Uterus (tissue), 4 donors: Measurements from ENCODE around the gene USP7. TPM values are rescaled to one million over a fixed set of nuclear protein-coding genes. Genes with fewer than 3 reads are reported as not detected.

ENCODE experiments used
- DNase-seq, 2 donors: peaks; one replicate each; pipeline ENCODE4 v3.0.0-alpha.2; 2019 to 2020
- H3K27ac ChIP-seq, 2 donors: fragments of 200-600 bp; sonication (generic); 1 replicate in 1 of 2; 2 replicates in 1 of 2; pipeline ENCODE4 v1.5.1; 2016 to 2018
- H3K27me3 ChIP-seq, 2 donors: fragments of 200-600 bp; sonication (generic); one replicate each; pipeline ENCODE4 v1.5.1; 2018 to 2019; ENCODE audit warnings: control low read depth in 1 of 2
- H3K36me3 ChIP-seq, 2 donors: fragments of 200-600 bp; sonication (generic); one replicate each; pipeline ENCODE4 v1.5.1; 2019; ENCODE audit warnings: control low read depth in 1 of 2
- H3K4me1 ChIP-seq, 2 donors: fragments of 200-600 bp; sonication (generic); one replicate each; pipeline ENCODE4 v1.5.1; 2018 to 2019; ENCODE audit warnings: control low read depth in 1 of 2
- H3K4me3 ChIP-seq, 2 donors: fragments of 200-600 bp; sonication (generic); 1 replicate in 1 of 2; 2 replicates in 1 of 2; pipeline ENCODE4 v1.5.1; 2018 to 2019; ENCODE audit warnings: mild to moderate bottlenecking in 1 of 2
- H3K9me3 ChIP-seq, 2 donors: fragments of 200-600 bp; sonication (generic); one replicate each; pipeline ENCODE4 v1.5.1; 2019; ENCODE audit warnings: control low read depth in 1 of 2
- POLR2A ChIP-seq, 2 donors: fragments of 450-650 bp; IDR thresholded peaks; one replicate each; pipeline ENCODE4 v1.6.1; 2016; ENCODE audit warnings: antibody characterized with exemption in 2 of 2, mild to moderate bottlenecking in 1 of 2, moderate library complexity in 1 of 2
- intact Hi-C: fragments of 100-400 bp; cut with DNase I; formaldehyde crosslinking; loops from one replicate; pipeline ENCODE4 v1.15.1; 2023; ENCODE audit warnings: low total_unique reads
- total RNA-seq, 4 donors: library from RNA; depleted of rRNA in 3 of 4; stranded (reverse); fragments of >200 nt in 3 of 4; gene quantifications; one replicate each; pipeline versions ENCODE4 v1.1.0 to v1.2.4, GENCODE V29; 2014 to 2023
- TF ChIP-seq, protein P1 (sequence below), 4 experiments: fragments of 200-600 bp in 2 of 4; fragments of 450-650 bp in 2 of 4; sonication (generic) in 2 of 4; IDR thresholded peaks; one replicate each; pipeline ENCODE4 v1.5.1; 2016 to 2019; ENCODE audit warnings: antibody characterized with exemption in 4 of 4, mild to moderate bottlenecking in 2 of 4, moderate library complexity in 1 of 4
- donor health status: DM: yes; HTN: yes; CAD: no.

USP7 gene
- total RNA-seq, 4 donors from 2014 or later = 20.9 to 223 (median 122) TPM

DNA sequence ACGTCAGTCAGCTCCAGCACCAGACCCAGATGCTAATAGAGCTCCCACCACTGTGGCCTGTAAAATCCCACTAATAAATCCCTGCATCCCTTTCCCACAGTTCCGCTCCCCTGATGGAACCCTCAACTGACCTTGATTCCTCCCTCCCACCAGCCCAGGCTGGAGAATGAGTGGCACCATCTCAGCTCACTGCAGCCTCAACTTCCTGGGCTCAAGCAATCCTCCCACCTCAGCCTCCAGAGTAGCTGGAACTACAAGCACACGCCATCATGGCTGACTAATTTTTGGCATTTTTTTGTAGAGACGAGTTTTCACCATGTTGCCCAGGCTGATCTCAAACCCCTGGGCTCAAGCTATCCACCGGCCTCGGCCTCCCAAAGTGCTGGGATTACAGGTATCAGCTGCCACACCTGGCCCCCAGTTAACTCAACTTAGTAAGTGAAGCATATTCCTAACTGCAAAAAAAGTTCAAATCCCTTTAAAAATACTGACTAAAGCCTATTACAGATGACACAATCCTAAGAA, 15.6 kb downstream of the USP7 start:
- H3K4me1 ChIP-seq = peaks cover 5 to 15% of the 10 kb centered on the region in 2 donors

DNA sequence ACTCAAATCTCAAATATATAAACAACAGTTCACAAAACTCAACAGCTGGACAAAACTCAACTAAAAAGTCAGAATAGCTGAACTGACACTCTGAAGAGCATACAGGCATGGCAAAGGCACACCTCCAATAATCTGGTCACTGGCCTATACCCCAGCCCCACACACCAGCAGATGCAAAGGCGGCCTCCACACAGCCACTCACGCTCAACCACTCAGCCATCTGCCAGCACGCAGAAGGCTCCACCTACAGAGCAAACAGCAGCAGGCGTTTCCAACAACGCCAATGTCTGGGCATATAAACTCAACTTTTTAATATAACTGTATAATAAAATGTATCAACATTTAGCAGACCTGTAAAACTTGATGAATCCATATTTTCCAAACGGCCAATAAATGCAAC, 17.2 kb downstream of the USP7 start:
- H3K9me3 ChIP-seq = no peaks in the 10 kb centered on the region
- intact Hi-C loops = no loop called here
- H3K4me3 ChIP-seq = no peak overlapping the region
- DNase-seq = no peak
- H3K27me3 ChIP-seq = no peaks in the 10 kb centered on the region
- peaks cover 5 to 7% of the 10 kb centered on the region in 2 donors for H3K4me1 ChIP-seq
- no peaks in the 10 kb centered on the region for H3K36me3 ChIP-seq
- no peak for TF ChIP-seq POLR2A (IDR thresholded peaks at IDR 0.05)
- TF ChIP-seq, protein P1, sequence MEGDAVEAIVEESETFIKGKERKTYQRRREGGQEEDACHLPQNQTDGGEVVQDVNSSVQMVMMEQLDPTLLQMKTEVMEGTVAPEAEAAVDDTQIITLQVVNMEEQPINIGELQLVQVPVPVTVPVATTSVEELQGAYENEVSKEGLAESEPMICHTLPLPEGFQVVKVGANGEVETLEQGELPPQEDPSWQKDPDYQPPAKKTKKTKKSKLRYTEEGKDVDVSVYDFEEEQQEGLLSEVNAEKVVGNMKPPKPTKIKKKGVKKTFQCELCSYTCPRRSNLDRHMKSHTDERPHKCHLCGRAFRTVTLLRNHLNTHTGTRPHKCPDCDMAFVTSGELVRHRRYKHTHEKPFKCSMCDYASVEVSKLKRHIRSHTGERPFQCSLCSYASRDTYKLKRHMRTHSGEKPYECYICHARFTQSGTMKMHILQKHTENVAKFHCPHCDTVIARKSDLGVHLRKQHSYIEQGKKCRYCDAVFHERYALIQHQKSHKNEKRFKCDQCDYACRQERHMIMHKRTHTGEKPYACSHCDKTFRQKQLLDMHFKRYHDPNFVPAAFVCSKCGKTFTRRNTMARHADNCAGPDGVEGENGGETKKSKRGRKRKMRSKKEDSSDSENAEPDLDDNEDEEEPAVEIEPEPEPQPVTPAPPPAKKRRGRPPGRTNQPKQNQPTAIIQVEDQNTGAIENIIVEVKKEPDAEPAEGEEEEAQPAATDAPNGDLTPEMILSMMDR (IDR thresholded peaks at IDR 0.05) = no peak
- no peak overlapping the region for H3K27ac ChIP-seq

More for the DNA sequence above, 15.6 kb downstream of the USP7 start:
- intact Hi-C loops = no loop called here
- no peak for TF ChIP-seq POLR2A (IDR thresholded peaks at IDR 0.05)
- TF ChIP-seq, protein P1 (IDR thresholded peaks at IDR 0.05) = no peak
- H3K4me3 ChIP-seq = no peak overlapping the region
- no peak overlapping the region for H3K27ac ChIP-seq
- no peaks in the 10 kb centered on the region for H3K27me3 ChIP-seq
- no peaks in the 10 kb centered on the region for H3K36me3 ChIP-seq
- no peaks in the 10 kb centered on the region for H3K9me3 ChIP-seq
- no peak for DNase-seq

DNA sequence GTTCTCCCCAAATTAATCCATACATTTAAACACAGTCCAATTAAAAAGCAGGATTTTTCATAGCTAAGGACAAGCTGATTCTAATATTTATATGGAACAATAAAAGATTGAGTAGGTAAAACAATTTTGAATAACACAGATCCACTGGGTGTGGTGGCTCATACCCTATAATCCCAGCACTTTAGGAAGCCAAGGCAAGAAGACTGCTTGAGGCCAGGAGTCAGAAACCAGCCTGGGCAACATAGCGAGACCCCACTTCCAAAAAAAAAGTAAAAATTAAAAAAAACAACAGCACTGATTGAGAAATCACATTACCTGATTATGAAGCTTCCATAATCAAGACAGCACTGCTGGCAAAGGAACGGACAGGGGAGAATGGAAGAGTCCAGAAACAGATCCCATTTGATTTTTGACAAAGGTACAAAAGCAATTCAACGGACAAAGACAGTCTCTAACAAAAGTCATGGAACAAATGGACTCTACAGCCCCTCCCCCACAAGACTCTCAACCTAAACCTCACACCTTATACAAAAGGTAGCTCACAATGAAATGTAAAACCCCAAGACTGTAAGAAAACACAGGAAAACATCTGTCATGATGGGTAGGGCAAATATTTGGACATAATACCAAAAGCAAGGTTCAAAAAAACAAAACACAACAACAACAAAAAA, 17.9 kb downstream of the USP7 start:
- no peaks in the 10 kb centered on the region for H3K36me3 ChIP-seq
- no peak overlapping the region for H3K4me3 ChIP-seq
- no peaks in the 10 kb centered on the region for H3K9me3 ChIP-seq
- intact Hi-C loops = no loop called here
- H3K27ac ChIP-seq = no peak overlapping the region
- TF ChIP-seq POLR2A (IDR thresholded peaks at IDR 0.05) = no peak
- TF ChIP-seq, protein P1 (IDR thresholded peaks at IDR 0.05) = no peak
- no peaks in the 10 kb centered on the region for H3K27me3 ChIP-seq
- peaks cover 5 to 7% of the 10 kb centered on the region in 2 donors for H3K4me1 ChIP-seq
- no peak for DNase-seq

DNA sequence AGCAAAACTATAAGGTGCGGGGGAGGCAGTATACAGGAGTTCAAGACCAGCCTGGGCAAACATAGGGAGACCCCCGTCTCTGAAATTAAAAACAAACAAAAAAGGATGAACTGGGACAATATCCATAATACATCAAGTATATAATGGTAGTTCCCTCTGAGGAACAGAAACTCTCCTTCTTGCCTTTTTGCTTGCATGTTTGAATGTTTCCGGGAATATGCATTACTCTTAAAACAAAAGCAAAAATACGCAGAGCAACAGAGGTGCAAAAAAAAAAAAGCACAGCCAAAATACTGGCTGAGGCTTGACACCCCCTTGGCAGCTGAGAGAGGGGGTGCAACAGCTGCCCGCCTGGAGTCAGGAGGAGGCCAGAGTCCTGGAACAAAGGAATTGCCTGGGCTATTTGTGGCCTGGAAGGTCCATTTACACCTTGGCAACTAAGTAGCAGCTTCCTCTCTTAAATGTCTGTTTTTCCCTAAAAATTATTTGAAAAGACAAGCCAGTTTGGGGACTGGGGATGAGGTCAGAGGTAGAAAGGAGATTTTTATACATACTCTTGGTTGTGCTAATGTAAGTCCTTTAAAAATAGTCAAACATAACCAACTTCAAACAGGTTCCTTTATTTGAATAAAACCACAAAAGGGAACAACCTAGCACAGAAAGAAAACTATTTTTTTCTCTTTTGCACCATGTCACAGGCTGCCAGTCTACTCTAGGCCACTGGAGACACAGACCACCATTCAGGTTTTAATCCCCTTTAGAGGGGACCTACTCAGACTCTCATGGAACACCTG, 19.5 kb downstream of the USP7 start:
- Histone ChIP-seq H3K27ac (no peak overlapping the region), H3K27me3 (no peaks in the 10 kb centered on the region), H3K36me3 (no peaks in the 10 kb centered on the region), H3K4me3 (no peak overlapping the region), H3K9me3 (no peaks in the 10 kb centered on the region), H3K4me1 (peaks cover 3 to 13% of the 10 kb centered on the region in 2 donors)
- no peak for TF ChIP-seq POLR2A (IDR thresholded peaks at IDR 0.05)
- TF ChIP-seq, protein P1 (IDR thresholded peaks at IDR 0.05) = no peak
- intact Hi-C loops = no loop called here
- DNase-seq = no peak
